CD4-positive, alpha-beta T cell (primary cell): ENCODE data around the gene XIST. TPM values are rescaled to one million over a fixed set of nuclear protein-coding genes. Genes with fewer than 3 reads are reported as not detected.

Source experiments
- ATAC-seq: fragments of 200-7000 bp; cut with Tn5 transposase; one replicate; pipeline ENCODE4 v1.10.0; 2022; ENCODE audit warnings: mild to moderate bottlenecking; ENCODE audit not compliant: poor library complexity
- CTCF ChIA-PET: fragments of 350-600 bp; sonication (Branson Sonifier 250); formaldehyde crosslinking; loops from one replicate; lab custom pipeline; 2021; ENCODE audit warnings: antibody characterized with exemption, inconsistent platforms; lab: Charles Lee
- POLR2A ChIA-PET: fragments of 350-600 bp; sonication (Branson Sonifier 250); formaldehyde crosslinking; loops from one replicate; lab custom pipeline; 2021; ENCODE audit warnings: antibody characterized with exemption, inconsistent platforms; lab: Charles Lee
- DNase-seq, 14 experiments: peaks; one replicate each; pipeline ENCODE4 v3.0.0-alpha.2; 2013 to 2020; ENCODE audit warnings: mixed read lengths in 2 of 14
- H3K27ac ChIP-seq, 2 donors: one replicate each; pipeline versions ENCODE4 v1.5.1 to v1.7.0; 2013; ENCODE audit warnings: low read length in 2 of 2, low read depth in 1 of 2, mild to moderate bottlenecking in 1 of 2
- H3K27me3 ChIP-seq, 2 experiments: 1 replicate in 1 of 2; 2 replicates in 1 of 2; pipeline versions ENCODE4 v1.6.1 to v1.7.0; 2013; ENCODE audit warnings: low read length in 2 of 2, control low read depth in 1 of 2, mild to moderate bottlenecking in 1 of 2, moderate library complexity in 1 of 2; ENCODE audit not compliant: insufficient read depth in 2 of 2, control insufficient read depth in 1 of 2
- H3K36me3 ChIP-seq: one replicate; pipeline ENCODE4 v1.6.1; 2013; ENCODE audit warnings: low read length, control low read depth; ENCODE audit not compliant: insufficient read depth
- H3K4me1 ChIP-seq: one replicate; pipeline ENCODE4 v1.6.1; 2013; ENCODE audit warnings: low read length, control low read depth; ENCODE audit not compliant: insufficient read depth
- H3K4me3 ChIP-seq: one replicate; pipeline ENCODE4 v1.5.1; 2013; ENCODE audit warnings: mild to moderate bottlenecking, low read length, moderate library complexity
- H3K9me3 ChIP-seq, 2 experiments: 1 replicate in 1 of 2; 2 replicates in 1 of 2; pipeline versions ENCODE4 v1.6.1 to v1.7.0; 2013; ENCODE audit warnings: low read length in 2 of 2, mild to moderate bottlenecking in 2 of 2, control low read depth in 1 of 2, moderate library complexity in 1 of 2; ENCODE audit not compliant: control insufficient read depth in 1 of 2, insufficient read depth in 1 of 2
- H3K27ac Mint-ChIP-seq: one replicate; pipeline ENCODE4 v1.8.0; 2020; ENCODE audit warnings: mixed read lengths
- H3K27me3 Mint-ChIP-seq: one replicate; pipeline ENCODE4 v1.8.0; 2021; ENCODE audit warnings: mixed read lengths
- H3K36me3 Mint-ChIP-seq: one replicate; pipeline ENCODE4 v1.8.0; 2021; ENCODE audit warnings: low read depth, mixed read lengths
- H3K4me1 Mint-ChIP-seq: one replicate; pipeline ENCODE4 v1.8.0; 2021; ENCODE audit warnings: low read depth, mixed read lengths
- H3K4me3 Mint-ChIP-seq: one replicate; pipeline ENCODE4 v1.8.0; 2020; ENCODE audit warnings: mild to moderate bottlenecking, mixed read lengths
- H3K9me3 Mint-ChIP-seq: one replicate; pipeline ENCODE4 v1.8.0; 2020; ENCODE audit warnings: mixed read lengths
- CTCF ChIP-seq: fragments of 200-600 bp; IDR thresholded peaks from one replicate; pipeline ENCODE4 v1.8.0; 2022; ENCODE audit warnings: antibody characterized with exemption, mild to moderate bottlenecking
- intact Hi-C, 2 experiments: fragments of 100-400 bp; cut with DNase I in 1 of 2; cut with micrococcal nuclease in 1 of 2; formaldehyde crosslinking; loops; one replicate each; pipeline versions ENCODE4 v1.15.1 to v1.9.0; 2023 to 2025; cut with DNase I, micrococcal nuclease
- total RNA-seq, 174 experiments: library from RNA in 2 of 174; stranded (reverse) in 2 of 174; gene quantifications; one replicate each; pipeline ENCODE4 v1.2.3 and lab custom pipeline; 2021 to 2026

Gene XIST
- total RNA-seq, 2 experiments from 2014 or later, result not detected

- Histone ChIP-seq H3K4me3 (no peak overlapping the region), H3K27ac (no peak overlapping the region), H3K27me3 (no peaks in the 10 kb centered on the region), H3K36me3 (no peaks in the 10 kb centered on the region), H3K9me3 (no peaks in the 10 kb centered on the region), H3K4me1 (no peaks in the 10 kb centered on the region)
- TF ChIP-seq CTCF, result no peak
- intact Hi-C loops, result no loop called here
- H3K4me1 Mint-ChIP-seq, result no peaks in the 10 kb centered on the region
- DNase-seq (no peak), ATAC-seq (no peak)
- no peaks in the 10 kb centered on the region for H3K9me3 Mint-ChIP-seq
- ChIA-PET CTCF (no interaction called here), POLR2A (no interaction called here)
- H3K27ac Mint-ChIP-seq, result no peak overlapping the region
- no peaks in the 10 kb centered on the region for H3K36me3 Mint-ChIP-seq
- no peaks in the 10 kb centered on the region for H3K27me3 Mint-ChIP-seq
- H3K4me3 Mint-ChIP-seq, result no peak overlapping the region
These were observed 4.5 kb downstream of the XIST start for GRCh38 chrX:73847991-73848390.

- Mint-ChIP-seq H3K4me3 (no peak overlapping the region), H3K27ac (no peak overlapping the region), H3K9me3 (no peaks in the 10 kb centered on the region), H3K36me3 (no peaks in the 10 kb centered on the region), H3K27me3 (no peaks in the 10 kb centered on the region), H3K4me1 (no peaks in the 10 kb centered on the region)
- DNase-seq (no peak), ATAC-seq (no peak)
- Histone ChIP-seq H3K27me3 (no peaks in the 10 kb centered on the region), H3K36me3 (no peaks in the 10 kb centered on the region), H3K27ac (no peak overlapping the region), H3K9me3 (no peaks in the 10 kb centered on the region), H3K4me3 (no peak overlapping the region), H3K4me1 (no peaks in the 10 kb centered on the region)
- intact Hi-C loops, result no loop called here
- ChIA-PET CTCF (no interaction called here), POLR2A (no interaction called here)
- no peak for TF ChIP-seq CTCF
These were observed 5.4 kb downstream of the XIST start for GRCh38 chrX:73847100-73847499.

- no peak for DNase-seq
- Mint-ChIP-seq H3K9me3 (no peaks in the 10 kb centered on the region), H3K27me3 (no peaks in the 10 kb centered on the region), H3K4me1 (no peaks in the 10 kb centered on the region), H3K36me3 (no peaks in the 10 kb centered on the region), H3K4me3 (no peak overlapping the region), H3K27ac (no peak overlapping the region)
- Histone ChIP-seq H3K9me3 (no peaks in the 10 kb centered on the region), H3K4me1 (no peaks in the 10 kb centered on the region), H3K4me3 (no peak overlapping the region), H3K27ac (no peak overlapping the region), H3K27me3 (no peaks in the 10 kb centered on the region), H3K36me3 (no peaks in the 10 kb centered on the region)
- ChIA-PET POLR2A (no interaction called here), CTCF (no interaction called here)
- no peak for TF ChIP-seq CTCF
- no peak for ATAC-seq
- intact Hi-C loops, result no loop called here
These were observed 9.8 kb downstream of the XIST start for GRCh38 chrX:73842541-73843234.
